ENCODE measurements around the gene PPP2R3A.
"Not testable (repeated sequence)": the region's sequence is repeated elsewhere in the genome, so short reads cannot be mapped to it uniquely, and the experiment has no call there.

Gene PPP2R3A

DNA sequence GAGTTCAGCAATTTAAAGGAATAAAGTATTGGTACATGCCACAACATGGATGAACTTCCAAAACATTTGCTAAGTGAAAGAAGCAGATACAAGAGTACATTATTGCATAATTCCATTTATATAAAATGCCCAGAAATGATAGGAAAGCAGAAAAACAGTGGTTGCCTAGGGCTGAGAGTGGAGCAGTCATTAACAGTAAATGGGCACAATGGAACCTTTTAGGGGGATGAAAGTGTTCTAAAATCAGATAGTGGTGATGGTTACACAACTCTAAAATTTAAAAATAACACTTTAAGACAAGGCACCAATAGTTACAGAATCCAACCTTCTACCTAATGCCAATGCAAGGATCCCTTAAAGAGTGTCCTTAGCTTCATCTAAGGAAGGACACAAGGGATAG, 196.0 kb downstream of the PPP2R3A start:
- DNase-seq = no peak

DNA sequence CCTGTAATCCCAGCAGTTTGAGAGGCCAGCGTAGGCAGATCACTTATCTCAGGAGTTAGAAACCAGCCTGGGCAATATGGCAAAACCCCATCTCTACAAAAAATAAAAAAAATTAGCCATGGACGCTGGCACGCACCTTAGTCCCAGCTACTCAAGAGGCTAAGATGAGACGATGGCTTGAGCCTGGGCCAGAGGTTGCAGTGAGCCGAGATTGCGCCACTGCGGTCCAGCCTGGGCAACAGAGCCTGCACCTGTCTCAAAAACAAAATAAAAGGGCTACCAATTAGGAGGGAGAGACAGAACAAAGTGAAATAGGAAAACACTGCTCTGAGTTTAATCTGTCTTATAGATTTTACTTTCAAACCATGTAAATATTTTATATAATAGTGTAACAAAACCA, 196.8 kb downstream of the PPP2R3A start:
- no peak for DNase-seq

DNA sequence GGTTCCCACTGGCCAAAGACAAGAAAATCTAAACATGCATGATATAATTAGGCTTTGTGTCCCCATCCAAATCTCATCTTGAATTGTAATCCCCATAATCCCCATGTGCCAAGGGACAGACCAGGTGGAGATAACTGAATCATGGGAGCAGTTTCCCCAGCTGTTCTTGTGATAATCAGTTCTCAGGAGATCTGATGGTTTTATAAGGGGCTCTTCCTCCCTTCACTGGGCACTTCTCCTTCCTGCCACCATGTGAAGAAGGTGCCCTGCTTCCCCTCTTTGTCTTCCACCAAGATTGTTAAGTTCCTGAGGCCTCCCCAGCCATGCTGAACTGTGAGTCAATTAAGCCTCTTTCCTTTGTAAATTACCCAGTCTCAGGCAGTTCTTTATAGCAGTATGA, 198.1 kb downstream of the PPP2R3A start:
- DNase-seq = not testable (repeated sequence)

DNA sequence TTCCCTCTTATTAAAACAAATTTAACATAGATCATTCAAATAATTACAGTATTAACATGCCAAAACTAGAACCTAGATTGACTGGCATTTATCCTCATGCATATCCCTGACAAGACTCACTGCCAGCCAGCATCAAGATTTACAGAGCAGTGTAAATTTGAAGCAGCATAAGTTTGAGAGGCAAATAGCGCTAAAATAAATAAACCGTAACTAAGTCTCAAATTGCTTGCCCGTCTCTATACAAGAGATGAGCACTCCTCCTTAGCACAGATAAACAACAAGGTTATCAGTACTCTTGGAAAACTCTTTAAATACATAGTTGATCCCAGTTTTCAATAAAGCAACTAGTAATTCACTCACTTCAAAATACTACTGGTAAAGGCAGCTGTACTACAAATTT, 201.0 kb downstream of the PPP2R3A start:
- no peak for DNase-seq

DNA sequence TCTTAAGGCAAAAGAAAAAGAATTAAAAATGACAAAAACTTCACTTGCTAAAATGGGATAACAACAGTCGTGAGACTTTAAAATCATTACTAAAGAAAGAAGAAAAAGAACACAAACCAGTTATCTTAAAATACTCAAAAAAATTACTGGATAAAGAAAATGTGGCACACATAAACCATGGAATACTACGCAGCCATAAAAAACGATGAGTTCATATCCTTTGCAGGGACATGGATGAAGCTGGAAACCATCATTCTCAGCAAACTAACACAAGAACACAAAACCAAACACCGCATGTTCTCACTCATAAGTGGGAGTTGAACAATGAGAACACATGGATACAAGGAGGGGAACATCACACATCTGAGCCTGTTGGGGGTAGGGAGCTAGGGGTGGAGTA, 202.7 kb downstream of the PPP2R3A start:
- not testable (repeated sequence) for DNase-seq

DNA sequence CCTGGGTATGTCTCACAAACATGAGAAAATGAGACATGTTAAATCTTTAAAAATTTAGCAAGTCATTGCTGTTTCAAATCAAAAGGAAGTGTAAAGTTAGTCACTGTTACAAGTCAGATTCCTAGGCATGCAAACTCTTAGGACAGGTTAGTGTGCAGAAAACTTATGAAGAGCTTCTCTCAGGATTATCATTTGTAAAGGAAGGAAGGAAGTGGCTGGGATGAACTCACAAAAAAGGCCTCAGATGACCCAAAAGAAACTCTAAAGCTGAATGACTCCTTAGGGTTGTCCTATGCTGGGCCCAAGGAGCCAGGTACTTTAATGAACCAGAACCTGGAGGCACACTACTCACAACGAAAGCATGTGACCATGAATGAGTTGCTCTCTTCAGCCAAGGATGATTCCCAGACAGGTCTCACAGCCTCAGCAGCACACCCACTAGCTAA, 205.6 kb downstream of the PPP2R3A start:
- no peak for DNase-seq

DNA sequence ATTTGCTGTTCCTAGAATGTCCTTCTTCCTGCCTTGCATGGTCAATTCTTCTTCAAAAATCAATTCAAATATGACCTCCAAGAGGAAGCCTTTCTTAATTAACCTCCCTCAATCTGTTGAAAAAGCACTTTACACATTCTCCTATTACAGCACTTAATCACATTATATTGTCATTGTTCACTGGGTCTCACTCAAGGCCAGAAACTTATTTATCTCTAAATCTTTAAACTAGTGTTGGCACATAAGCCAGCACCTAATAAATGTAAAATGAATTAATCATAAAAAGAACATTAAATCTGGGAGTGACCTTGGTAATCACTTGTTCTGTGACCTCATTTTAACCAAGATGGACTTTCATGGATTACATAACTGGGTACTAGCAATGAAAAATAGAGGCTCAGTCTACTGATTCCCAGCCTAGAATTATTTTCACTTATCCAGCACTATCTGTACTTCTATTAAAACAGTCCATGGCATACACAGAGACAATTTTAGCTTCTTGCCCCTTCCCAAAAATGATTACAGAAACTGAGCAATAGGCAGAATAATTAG, 208.5 kb downstream of the PPP2R3A start:
- DNase-seq = no peak

DNA sequence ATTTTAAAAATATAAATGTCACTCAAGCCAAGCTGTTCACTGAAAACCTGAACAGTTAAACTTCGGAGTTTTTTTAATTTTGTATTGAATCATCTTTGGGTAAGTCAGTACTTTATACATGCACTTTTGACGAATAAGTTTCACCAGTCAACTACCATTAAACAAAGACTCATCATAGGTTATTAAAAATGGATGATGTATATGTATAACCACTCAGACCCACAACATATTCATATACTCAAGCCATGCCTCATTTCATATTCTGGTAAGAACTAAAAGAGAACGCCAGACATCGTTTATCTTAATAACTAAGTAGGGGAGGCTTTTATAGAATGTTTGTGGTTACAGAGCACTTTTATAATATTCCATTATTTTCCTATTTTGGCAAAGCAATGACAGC, 212.3 kb downstream of the PPP2R3A start:
- DNase-seq = no peak

DNA sequence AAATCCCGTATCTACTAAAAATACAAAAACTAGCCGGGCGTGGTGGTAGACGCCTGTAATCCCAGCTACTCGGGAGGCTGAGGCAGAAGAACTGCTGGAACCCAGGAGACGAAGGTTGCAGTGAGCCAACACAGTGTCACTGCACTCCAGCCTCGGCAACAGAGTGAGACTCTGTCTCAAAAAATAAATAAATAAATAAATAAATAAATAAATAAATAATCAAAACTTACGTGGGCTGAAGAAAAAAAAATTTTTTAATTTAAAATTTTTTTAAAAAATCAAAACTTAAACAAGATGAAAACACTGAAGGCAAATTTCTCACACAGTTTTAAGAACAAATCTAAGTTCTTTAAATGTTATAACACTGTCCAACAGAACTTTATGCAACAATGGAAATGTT, 216.2 kb downstream of the PPP2R3A start:
- DNase-seq = no peak

DNA sequence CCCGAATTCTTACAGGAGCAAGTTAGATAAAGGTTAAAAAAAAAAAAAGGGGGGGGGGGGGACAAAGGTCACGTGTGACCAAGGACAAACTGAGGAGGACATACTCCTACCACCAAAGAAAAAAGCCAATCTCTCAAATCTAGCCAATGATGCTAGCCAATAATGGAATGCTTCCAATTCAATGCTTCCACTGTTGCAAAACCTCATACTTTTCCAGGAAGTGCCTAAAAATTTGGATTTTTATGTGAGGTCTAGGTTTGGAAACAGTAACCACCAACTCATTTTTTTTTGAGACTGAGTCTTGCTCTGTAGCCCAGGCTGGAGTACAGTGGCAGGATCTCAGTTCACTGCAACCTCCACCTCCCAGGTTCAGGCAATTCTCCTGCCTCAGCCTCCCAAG, 219.2 kb downstream of the PPP2R3A start:
- DNase-seq = no peak

DNA sequence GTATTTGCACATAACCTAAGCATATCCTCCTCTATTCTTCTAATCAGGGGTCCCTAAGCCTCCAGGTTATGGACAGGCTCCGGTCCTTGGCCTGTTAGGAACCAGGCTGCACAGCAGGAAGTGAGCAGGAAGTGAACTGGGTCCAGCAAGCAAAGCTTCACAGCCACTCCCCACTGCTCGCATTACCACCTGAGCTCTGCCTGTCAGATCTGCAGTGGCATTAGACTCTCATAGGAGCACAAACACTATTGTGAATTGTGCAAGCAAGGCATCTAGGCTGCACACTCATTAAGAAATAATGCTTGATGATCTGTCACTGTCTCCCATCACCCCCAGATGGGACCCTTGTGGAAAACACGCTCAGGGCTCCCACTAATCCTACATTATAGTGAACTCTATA, 220.8 kb downstream of the PPP2R3A start:
- DNase-seq = no peak

DNA sequence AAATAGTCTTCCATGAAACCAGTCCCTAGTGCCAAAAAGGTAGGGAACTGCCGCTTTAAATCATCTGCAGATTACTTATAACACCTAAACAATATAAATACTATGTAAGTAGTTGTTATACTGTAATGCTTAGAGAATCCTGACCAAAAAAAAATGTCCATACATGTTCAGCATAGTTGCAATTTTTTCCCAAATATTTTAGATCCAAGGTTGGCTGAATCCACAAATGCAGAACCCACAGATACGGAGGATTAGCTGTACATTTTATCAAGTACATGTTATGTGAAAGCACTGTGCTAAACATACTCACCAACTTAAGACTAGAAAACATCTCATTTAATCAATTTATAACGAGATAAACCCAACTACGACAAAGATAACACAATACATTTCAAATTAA, 221.3 kb downstream of the PPP2R3A start:
- DNase-seq = no peak

DNA sequence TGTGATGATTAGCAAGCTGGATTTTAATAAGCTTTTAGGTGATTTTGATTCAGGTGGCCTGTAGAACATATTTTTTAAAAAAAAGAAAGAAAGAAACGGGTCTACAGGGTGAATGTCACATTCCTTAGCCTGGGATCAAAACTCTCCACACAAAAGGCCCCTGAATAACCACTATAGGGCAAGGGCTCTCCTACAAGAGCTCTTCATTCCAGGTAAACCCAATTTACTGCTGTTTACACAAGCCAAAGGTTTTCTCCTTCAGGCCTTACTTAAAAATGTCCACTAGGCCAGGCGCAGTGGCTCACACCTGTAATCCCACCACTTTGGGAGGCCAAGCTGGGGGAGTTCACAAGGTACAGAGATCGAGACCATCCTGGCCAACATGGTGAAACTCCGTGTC, 222.3 kb downstream of the PPP2R3A start:
- DNase-seq = no peak

DNA sequence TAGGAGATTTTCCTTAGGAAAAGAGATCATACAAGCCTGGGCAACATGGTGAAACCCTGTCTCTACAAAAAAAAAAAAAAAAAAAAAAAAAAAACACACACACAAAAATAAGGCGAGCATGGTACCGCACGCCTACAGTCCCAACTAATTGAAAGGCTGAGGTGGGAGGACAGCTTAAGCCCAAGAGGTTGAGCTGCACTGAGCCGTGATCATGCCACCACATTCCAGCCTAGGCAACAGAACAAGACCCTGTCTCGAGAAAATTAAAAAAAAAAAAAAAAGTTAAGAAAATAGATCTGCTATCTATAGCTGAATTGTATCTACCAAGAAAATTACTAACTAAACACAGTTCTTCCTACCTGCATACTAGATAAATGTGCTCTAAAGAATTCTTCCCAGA, 223.5 kb downstream of the PPP2R3A start:
- DNase-seq = no peak

DNA sequence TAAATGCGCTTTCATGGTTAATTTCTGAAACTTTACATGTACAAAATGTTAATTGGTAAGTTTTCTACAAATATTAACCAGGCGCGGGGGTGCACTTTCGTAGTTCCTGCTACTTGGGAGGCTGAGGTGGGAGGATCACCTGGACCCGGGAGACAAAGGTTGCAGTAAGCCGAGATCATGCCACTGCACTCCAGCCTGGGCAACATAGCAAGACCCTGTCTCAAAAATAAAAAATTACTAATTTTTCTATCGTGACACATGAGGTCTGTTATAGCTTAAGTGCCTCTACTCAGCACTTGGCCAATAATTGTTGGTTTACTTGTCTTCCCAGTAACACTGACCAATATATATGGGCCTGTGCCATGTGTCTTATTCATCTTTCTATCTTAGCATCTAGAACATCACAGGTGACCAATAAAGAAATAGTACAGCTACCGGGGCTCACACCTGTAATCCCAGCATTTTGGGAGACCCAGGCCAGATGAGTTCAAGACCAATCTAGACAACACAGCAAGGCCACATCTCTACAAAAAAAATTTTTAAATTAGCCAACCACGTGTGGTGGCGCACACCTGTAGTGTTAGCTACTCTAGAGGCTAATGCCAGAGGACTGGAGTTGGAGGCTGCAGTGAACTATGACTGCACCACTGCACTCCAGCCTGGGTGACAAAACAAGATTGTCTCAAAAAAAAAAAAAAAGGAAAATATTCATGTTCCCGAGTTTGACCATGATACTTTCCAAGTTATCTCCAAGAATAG, 224.5 kb downstream of the PPP2R3A start:
- DNase-seq = no peak

DNA sequence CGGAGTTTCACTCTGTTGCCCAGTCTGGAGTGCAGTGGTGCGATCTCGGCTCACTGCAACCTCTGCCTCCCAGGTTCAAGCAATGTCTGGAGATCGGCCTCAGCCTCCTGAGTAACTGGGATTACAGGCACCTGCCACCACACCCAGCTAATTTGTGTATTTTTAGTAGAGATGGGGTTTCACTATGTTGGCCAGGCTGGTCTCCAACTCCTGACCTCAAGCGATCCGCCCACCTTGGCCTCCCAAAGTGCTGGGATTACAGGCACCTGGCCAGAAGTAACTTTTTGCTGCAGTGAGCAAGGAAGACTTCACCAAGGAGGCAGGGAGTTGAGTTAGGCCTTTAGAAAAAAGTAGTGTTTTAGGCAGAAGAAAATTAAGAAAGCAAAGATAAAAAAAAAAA, 226.7 kb downstream of the PPP2R3A start:
- DNase-seq = not testable (repeated sequence)

DNA sequence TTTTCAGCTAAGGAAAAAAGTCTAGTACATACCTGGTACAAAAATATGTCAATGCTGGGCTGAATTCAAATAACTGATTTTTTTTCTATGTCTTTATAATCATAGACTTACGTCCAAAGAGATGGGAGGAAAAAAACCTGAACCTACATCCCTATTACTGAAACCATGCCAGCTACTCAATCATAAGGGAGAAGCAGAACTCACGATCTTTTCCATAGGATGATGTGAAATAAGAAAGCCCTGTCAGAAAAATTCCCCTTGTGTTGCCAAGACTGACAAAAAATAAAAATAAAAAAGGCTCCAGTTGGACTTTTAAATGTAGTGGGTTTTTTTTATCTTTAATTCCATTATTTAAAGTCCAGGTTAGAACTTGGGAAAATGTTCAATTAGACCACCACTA, 227.3 kb downstream of the PPP2R3A start:
- no peak for DNase-seq

DNA sequence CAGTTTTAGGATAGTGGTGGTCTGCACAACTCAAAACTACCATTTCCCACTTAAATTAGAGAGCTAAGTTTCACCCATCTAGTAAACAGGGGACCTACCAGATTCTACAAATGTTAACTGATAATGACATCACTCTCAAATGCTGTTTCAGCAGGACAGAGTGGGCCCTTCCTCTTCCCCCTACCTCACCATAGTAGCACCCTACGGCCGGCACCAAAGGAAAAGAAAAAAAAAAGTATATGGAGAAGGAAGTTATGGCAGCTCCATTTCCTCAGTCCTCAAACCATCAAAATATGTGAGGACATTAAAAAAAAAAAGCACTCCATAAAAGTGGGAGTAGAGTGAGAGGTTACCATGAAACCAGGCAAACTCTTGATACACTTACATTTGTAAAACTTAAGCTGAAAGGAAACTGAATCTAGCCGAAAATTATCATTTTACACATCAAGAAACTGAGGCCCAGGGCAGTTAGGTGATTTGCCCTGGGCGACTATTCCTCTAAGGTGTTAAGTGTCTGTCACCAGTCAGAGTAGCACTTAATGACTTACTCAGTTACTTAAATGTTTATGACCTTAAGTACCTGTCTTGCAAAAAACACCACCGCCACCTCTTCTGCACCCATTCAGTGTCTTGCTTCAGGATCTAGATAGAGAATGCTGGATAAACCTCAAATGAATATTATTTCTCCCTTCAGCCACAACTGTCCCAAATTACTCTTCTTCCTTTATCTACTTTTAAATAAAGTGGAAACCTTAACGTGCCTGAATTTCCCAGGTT, 227.9 kb downstream of the PPP2R3A start:
- DNase-seq = no peak

DNA sequence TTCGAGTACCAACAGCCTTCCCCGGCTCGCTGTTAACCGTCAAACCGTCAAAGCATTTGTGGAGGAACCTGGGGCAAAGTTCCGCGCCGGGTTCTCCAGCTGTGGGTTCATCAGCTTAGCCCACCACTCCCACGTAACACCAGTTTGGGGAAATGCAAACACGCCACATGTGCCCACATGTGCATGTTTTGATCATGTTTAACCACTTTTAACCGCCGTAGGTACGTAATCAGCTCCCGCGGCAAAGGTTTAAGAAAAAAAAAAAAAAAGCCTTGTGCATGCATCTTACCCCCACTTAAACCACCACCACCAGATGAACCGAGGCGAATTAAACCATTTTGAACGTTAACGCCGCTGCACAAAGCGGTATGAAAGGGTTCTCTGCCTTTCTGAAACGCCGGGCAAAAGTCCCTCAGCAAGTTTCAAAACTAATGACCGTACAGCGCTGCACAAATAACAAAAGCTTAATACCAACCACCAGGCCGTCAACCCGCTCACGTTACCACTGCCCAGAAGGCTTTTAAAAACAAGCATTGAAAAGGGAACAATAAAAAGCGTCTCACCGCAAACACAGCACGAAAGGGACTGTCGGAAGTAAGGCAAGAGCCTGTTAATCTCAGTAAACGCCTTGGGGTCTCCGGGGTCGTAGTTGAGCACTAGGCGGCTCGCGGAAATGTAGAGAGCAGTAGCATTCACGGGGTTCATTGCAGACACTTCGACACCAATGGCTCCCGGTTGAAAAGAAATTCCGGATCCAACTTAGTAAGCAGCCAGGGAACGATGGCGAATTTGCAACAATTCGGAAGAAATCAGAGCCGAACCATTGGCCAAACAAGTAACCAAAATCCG, 229.1 kb downstream of the PPP2R3A start:
- peak; percentile 51 to 62 for DNase-seq

DNA sequence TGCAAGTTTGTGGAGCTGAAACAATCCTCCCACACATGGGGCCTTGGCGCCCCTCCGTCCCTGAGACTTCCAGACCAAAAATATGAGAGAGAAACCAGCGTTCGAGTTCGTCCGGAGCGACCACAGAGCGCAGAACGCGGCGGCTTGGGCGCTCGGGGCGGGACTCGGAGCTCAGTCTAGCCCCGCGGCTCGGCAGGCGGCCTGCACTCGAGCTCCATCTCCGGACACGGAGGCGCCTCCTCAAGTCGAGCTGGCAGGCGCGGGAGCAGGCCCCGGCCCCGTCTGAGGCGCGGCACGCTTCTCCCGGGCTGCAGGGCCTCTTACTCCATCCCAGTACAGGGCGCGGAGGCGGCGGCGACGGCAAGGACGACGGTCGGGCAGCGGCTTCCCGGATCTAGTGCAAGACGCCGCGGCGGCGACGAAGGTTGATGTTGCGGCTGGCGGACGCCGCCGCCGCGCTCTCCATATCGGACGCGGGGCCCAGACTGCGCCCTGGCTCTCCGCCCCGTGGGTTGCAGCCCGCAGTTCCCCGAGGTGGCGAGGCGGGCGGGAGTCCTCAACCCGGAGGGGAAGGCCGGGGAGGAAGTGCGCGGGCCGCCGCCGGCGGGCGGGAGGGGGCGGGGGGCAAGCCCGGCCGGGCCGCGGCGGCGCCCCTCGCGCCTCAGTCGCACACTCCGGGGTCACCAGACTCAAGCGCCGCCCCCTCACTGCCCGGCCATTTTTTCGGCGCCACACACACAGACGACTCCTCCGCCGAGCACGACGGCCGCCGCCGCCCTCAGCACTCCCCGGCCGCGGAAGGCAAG, 229.9 kb downstream of the PPP2R3A start:
- DNase-seq = peak in 1 of 2 experiments; percentile 56

DNA sequence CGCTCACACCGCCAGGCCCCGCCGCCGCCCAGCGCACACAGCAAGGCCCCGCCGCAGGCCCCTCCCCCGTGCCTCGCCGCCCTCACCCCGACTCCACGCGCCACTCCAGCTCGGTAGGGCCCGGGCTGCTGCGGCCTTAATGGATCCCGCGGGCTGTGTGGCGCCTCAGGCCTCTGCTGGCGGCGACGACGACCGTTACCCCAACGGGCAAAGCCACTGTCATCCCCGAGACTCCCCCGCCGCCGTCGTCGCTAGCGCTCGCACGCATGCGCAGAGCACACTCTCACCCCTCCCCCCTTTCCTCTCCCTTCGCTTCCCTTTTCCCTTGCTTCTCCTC, 230.5 kb downstream of the PPP2R3A start, which contains the start of gene MSL2:
Gene MSL2 (minus strand): TSS at position 272 of the 337 bp plus-strand sequence. CDS start 1,222 bp downstream, outside the sequence.
- no peak for DNase-seq
